B cell (primary cell): ENCODE results near the gene PDGFA. TPM values are rescaled to one million over a fixed set of nuclear protein-coding genes. Genes with fewer than 3 reads are reported as not detected.

Experiments
- ATAC-seq: fragments of 200-7000 bp; cut with Tn5 transposase; one replicate; pipeline ENCODE4 v1.10.0; 2021; ENCODE audit warnings: low read depth, mild to moderate bottlenecking, moderate number of reproducible peaks, moderate library complexity
- CTCF ChIA-PET: fragments of 350-600 bp; sonication (Branson Sonifier 250); formaldehyde crosslinking; loops from one replicate; lab custom pipeline; 2021; ENCODE audit warnings: antibody characterized with exemption, inconsistent platforms; lab: Charles Lee
- POLR2A ChIA-PET: fragments of 350-600 bp; sonication (Branson Sonifier 250); formaldehyde crosslinking; loops from one replicate; lab custom pipeline; 2021; ENCODE audit warnings: antibody characterized with exemption; lab: Charles Lee
- DNase-seq: peaks from one replicate; pipeline ENCODE4 v3.0.0; 2013
- H2AFZ ChIP-seq: 2 replicates; pipeline ENCODE4 v1.6.1; 2012; ENCODE audit warnings: mild to moderate bottlenecking, low read depth, low read length; ENCODE audit not compliant: insufficient read depth, poor library complexity, severe bottlenecking
- H3K27ac ChIP-seq, 2 donors: 1 replicate in 1 of 2; 2 replicates in 1 of 2; pipeline ENCODE4 v1.5.1; 2012 to 2013; ENCODE audit warnings: low read length in 2 of 2, mild to moderate bottlenecking in 2 of 2, moderate library complexity in 1 of 2
- H3K27me3 ChIP-seq, 4 experiments: fragments of 200-600 bp in 1 of 4; sonication (generic) in 1 of 4; replicated peaks in 1 of 4; 1 replicate in 2 of 4; 2 replicates in 2 of 4; pipeline versions ENCODE4 v1.6.1 to v1.7.0; 2013 to 2016; ENCODE audit warnings: low read length in 3 of 4, mild to moderate bottlenecking in 2 of 4, mixed read lengths in 1 of 4, moderate library complexity in 1 of 4; ENCODE audit not compliant: insufficient read depth in 4 of 4, control insufficient read depth in 3 of 4; ENCODE audit errors: control extremely low read depth in 1 of 4
- H3K36me3 ChIP-seq, 2 experiments: replicated peaks in 1 of 2; 1 replicate in 1 of 2; 2 replicates in 1 of 2; pipeline versions ENCODE4 v1.6.1 to v1.7.1; 2013; ENCODE audit warnings: low read length in 1 of 2; ENCODE audit not compliant: insufficient read depth in 2 of 2, control insufficient read depth in 1 of 2; ENCODE audit errors: control extremely low read depth in 1 of 2, extremely low read depth in 1 of 2
- H3K4me1 ChIP-seq, 2 donors: fragments of 200-600 bp in 1 of 2; sonication (generic) in 1 of 2; 1 replicate in 1 of 2; 2 replicates in 1 of 2; pipeline versions ENCODE4 v1.5.1 to v1.6.1; 2013 to 2017; ENCODE audit warnings: low read length in 2 of 2; ENCODE audit not compliant: control insufficient read depth in 2 of 2, insufficient read depth in 2 of 2
- H3K4me2 ChIP-seq: replicated peaks from 2 replicates; pipeline ENCODE3; 2012; ENCODE audit warnings: mild to moderate bottlenecking, low read depth, low read length; ENCODE audit not compliant: poor library complexity, severe bottlenecking
- H3K4me3 ChIP-seq, 5 experiments: fragments of 200-600 bp in 1 of 5; sonication (generic) in 1 of 5; 1 replicate in 3 of 5; 2 replicates in 2 of 5; pipeline versions ENCODE4 v1.5.1 to v1.7.0; 2011 to 2016; ENCODE audit warnings: low read length in 4 of 5, mild to moderate bottlenecking in 4 of 5, low read depth in 2 of 5, control low read depth in 1 of 5, moderate library complexity in 1 of 5; ENCODE audit not compliant: insufficient read depth in 1 of 5; ENCODE audit errors: control extremely low read depth in 1 of 5, extremely low read depth in 1 of 5
- H3K79me2 ChIP-seq: fragments of 200-600 bp; sonication (generic); one replicate; pipeline ENCODE4 v1.6.0; 2016; ENCODE audit warnings: low read length; ENCODE audit not compliant: control insufficient read depth, insufficient read depth
- H3K9ac ChIP-seq: fragments of 200-600 bp; sonication (generic); 2 replicates; pipeline ENCODE4 v1.6.1; 2017; ENCODE audit warnings: mild to moderate bottlenecking, low read length, moderate library complexity
- H3K9me3 ChIP-seq, 3 donors: one replicate each; pipeline versions ENCODE4 v1.6.1 to v1.7.1; 2013; ENCODE audit warnings: low read length in 2 of 3; ENCODE audit not compliant: control insufficient read depth in 2 of 3, insufficient read depth in 1 of 3; ENCODE audit errors: control extremely low read depth in 1 of 3
- H4K20me1 ChIP-seq: 2 replicates; pipeline ENCODE4 v1.6.0; 2012; ENCODE audit warnings: mild to moderate bottlenecking, low read length; ENCODE audit not compliant: insufficient read depth, control insufficient read depth, poor library complexity, severe bottlenecking
- H3K27ac Mint-ChIP-seq: one replicate; pipeline ENCODE4 v1.8.0; 2021; ENCODE audit warnings: mixed read lengths
- H3K27me3 Mint-ChIP-seq: one replicate; pipeline ENCODE4 v1.8.0; 2021; ENCODE audit warnings: mixed read lengths
- H3K4me1 Mint-ChIP-seq: one replicate; pipeline ENCODE4 v1.8.0; 2021; ENCODE audit warnings: mixed read lengths
- H3K4me3 Mint-ChIP-seq: one replicate; pipeline ENCODE4 v1.8.0; 2021; ENCODE audit warnings: mixed read lengths
- H3K9me3 Mint-ChIP-seq: one replicate; pipeline ENCODE4 v1.8.0; 2022; ENCODE audit warnings: mixed read lengths; ENCODE audit not compliant: insufficient read depth
- EZH2 ChIP-seq: IDR thresholded peaks from 2 replicates; pipeline ENCODE4 v1.6.1; 2012; ENCODE audit warnings: borderline replicate concordance, low read depth, mild to moderate bottlenecking, moderate library complexity, low read length; ENCODE audit not compliant: insufficient read depth, poor library complexity, severe bottlenecking
- WGBS: methylation state at CpG from one replicate; pipeline ENCODE4 v1.1.5; 2013; ENCODE audit warnings: missing lambda C conversion rate; ENCODE audit not compliant: insufficient coverage; 5-methylcytosine and 5-hydroxymethylcytosine counted together
- intact Hi-C: fragments of 100-400 bp; cut with micrococcal nuclease; formaldehyde crosslinking; loops from one replicate; pipeline ENCODE4 v1.10.0; 2022
- polyA plus RNA-seq: library from polyadenylated mRNA; depleted of rRNA; stranded (reverse); fragments of >200 nt; gene quantifications from 2 replicates; pipeline ENCODE4 v1.2.3, GENCODE V29; 2012
- total RNA-seq, 2 donors: library from RNA; stranded (reverse); fragments of 120-200 nt in 1 of 2; gene quantifications; 1 replicate in 1 of 2; 2 replicates in 1 of 2; pipeline versions ENCODE4 v1.2.3 to v1.2.4, GENCODE V29; 2013 to 2022
- TF ChIP-seq, protein P1 (sequence below): fragments of 200-600 bp; IDR thresholded peaks from one replicate; pipeline ENCODE4 v1.8.0; 2022; ENCODE audit warnings: antibody characterized with exemption, mild to moderate bottlenecking

PDGFA gene
- total and polyA plus RNA-seq, 2 donors (not counting 1 experiment from before 2014, with no cell fraction given): 0.36 to 1.5 TPM

DNA sequence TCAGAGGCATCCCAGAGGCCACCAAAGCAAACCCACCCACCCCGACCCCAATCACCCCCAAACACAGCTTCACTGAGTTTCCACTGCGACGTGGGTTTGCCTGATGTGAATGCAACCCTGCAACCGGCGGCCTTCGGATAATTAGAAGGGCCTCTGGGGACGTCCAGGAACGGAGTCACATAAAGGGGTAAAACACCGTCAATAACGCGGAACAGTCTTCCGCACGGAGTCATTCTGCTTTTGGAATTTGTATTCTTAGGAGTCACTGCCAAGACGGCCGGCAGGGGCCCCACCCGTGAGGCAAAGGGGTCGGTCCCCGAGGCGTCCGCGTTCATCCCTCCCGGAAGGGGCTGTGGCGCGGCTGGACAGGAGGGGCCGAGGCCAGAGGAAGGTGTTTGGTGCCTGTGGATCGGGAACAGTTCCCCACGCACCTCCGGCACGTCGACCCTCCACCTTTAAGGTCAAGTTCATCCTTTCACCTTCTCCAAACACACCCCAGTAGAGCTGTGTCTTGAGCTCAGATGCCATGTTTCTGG, 36.7 kb upstream of the PDGFA start:
- no peak for ATAC-seq
- H2AFZ ChIP-seq: no peak overlapping the region
- intact Hi-C loops: no loop called here
- no peaks in the 10 kb centered on the region for H3K4me1 ChIP-seq
- H3K79me2 ChIP-seq: no peaks in the 10 kb centered on the region
- H3K36me3 ChIP-seq: no peaks in the 10 kb centered on the region
- WGBS: 93% methylated on average over 25 of the region's 30 CpGs
- no peak overlapping the region for H3K4me2 ChIP-seq
- H3K27me3 ChIP-seq: no peaks in the 10 kb centered on the region
- TF ChIP-seq EZH2: no peak
- TF ChIP-seq, protein P1, sequence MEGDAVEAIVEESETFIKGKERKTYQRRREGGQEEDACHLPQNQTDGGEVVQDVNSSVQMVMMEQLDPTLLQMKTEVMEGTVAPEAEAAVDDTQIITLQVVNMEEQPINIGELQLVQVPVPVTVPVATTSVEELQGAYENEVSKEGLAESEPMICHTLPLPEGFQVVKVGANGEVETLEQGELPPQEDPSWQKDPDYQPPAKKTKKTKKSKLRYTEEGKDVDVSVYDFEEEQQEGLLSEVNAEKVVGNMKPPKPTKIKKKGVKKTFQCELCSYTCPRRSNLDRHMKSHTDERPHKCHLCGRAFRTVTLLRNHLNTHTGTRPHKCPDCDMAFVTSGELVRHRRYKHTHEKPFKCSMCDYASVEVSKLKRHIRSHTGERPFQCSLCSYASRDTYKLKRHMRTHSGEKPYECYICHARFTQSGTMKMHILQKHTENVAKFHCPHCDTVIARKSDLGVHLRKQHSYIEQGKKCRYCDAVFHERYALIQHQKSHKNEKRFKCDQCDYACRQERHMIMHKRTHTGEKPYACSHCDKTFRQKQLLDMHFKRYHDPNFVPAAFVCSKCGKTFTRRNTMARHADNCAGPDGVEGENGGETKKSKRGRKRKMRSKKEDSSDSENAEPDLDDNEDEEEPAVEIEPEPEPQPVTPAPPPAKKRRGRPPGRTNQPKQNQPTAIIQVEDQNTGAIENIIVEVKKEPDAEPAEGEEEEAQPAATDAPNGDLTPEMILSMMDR: no peak
- H3K9ac ChIP-seq: no peak overlapping the region
- no peak overlapping the region for H3K27ac Mint-ChIP-seq
- CTCF ChIA-PET: no interaction called here
- no peak overlapping the region for H3K4me3 ChIP-seq
- peaks cover 0 to 16% (median 0%) of the 10 kb centered on the region in 3 donors for H3K9me3 ChIP-seq
- H3K27me3 Mint-ChIP-seq: no peaks in the 10 kb centered on the region
- POLR2A ChIA-PET: no interaction called here
- H4K20me1 ChIP-seq: no peaks in the 10 kb centered on the region
- H3K4me3 Mint-ChIP-seq: no peak overlapping the region
- H3K9me3 Mint-ChIP-seq: no peaks in the 10 kb centered on the region
- H3K4me1 Mint-ChIP-seq: no peaks in the 10 kb centered on the region
- no peak for DNase-seq
- no peak overlapping the region for H3K27ac ChIP-seq

DNA sequence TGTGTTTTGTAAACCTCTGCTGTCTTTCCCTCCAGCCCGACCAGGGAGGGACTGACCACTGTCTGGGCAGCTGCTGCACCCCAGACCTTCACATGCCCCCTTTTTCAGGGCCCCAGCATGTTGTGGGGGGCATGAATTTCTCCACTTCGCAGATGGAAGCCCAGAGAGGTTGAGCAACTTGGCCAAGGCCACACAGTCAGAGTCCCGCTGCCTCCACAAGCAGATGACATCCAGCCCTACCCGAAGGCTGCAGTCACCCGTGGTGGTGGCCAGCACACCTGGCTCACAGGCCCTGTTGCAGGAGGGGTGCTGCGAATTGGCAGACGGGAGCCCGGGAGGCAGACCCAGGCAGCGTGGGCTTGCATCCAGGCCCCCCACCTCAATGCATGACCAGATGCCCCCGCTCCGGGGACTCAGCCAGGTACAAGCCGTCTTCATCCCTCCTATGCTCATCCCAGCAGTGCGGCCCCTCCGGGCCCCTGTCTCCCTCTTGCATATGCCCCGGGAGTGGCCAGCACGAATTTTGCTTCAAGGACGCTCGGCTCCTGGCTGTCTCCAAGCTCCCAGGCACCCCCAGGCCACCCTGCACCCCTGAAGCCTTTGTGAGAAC, 36.0 kb upstream of the PDGFA start:
- Histone ChIP-seq H3K27me3 (no peaks in the 10 kb centered on the region), H3K27ac (no peak overlapping the region), H3K9me3 (peaks cover 0 to 20% (median 0%) of the 10 kb centered on the region in 3 donors), H3K36me3 (no peaks in the 10 kb centered on the region), H4K20me1 (no peaks in the 10 kb centered on the region), H3K4me2 (no peak overlapping the region), H2AFZ (no peak overlapping the region), H3K4me3 (no peak overlapping the region), H3K4me1 (no peaks in the 10 kb centered on the region), H3K79me2 (no peaks in the 10 kb centered on the region), H3K9ac (no peak overlapping the region)
- POLR2A ChIA-PET: no interaction called here
- TF ChIP-seq, protein P1: no peak
- TF ChIP-seq EZH2: no peak
- H3K27me3 Mint-ChIP-seq: no peaks in the 10 kb centered on the region
- 94% methylated on average over 18 of the region's 18 CpGs for WGBS
- no peaks in the 10 kb centered on the region for H3K9me3 Mint-ChIP-seq
- ATAC-seq (no peak), DNase-seq (no peak)
- CTCF ChIA-PET: no interaction called here
- no peak overlapping the region for H3K27ac Mint-ChIP-seq
- no peak overlapping the region for H3K4me3 Mint-ChIP-seq
- intact Hi-C loops: no loop called here
- H3K4me1 Mint-ChIP-seq: no peaks in the 10 kb centered on the region
